ENCODE results near the gene HERC4.
"Not testable (repeated sequence)": the region's sequence is repeated elsewhere in the genome, so short reads cannot be mapped to it uniquely, and the experiment has no call there.

The HERC4 gene

GRCh38 chr10:68047122-68047521 is 28.0 kb downstream of the HERC4 start:
- no peak for DNase-seq (ENCODE audit: low read depth)

- DNase-seq (ENCODE audit: low read depth) = no peak
These were observed 28.4 kb downstream of the HERC4 start for GRCh38 chr10:68046642-68047041.

GRCh38 chr10:68043030-68043429 is 32.1 kb downstream of the HERC4 start:
- peak; percentile 19 for DNase-seq (ENCODE audit: low read depth)

GRCh38 chr10:68032113-68032512 is 43.0 kb downstream of the HERC4 start:
- no peak for DNase-seq (ENCODE audit: low read depth)

GRCh38 chr10:68027429-68027828 is 47.7 kb downstream of the HERC4 start:
- no peak for DNase-seq (ENCODE audit: low read depth)

GRCh38 chr10:68023292-68023691 is 51.8 kb downstream of the HERC4 start:
- no peak for DNase-seq (ENCODE audit: low read depth)

- DNase-seq (ENCODE audit: low read depth) = not testable (repeated sequence)
These were observed 52.8 kb downstream of the HERC4 start for GRCh38 chr10:68022324-68022723.

- not testable (repeated sequence) for DNase-seq (ENCODE audit: low read depth)
These were observed 58.6 kb downstream of the HERC4 start for GRCh38 chr10:68016519-68016918.

- no peak for DNase-seq (ENCODE audit: low read depth)
These were observed 64.6 kb downstream of the HERC4 start for GRCh38 chr10:68010426-68010940.

- no peak for DNase-seq (ENCODE audit: low read depth)
These were observed 67.7 kb downstream of the HERC4 start for GRCh38 chr10:68007356-68007755.

GRCh38 chr10:68001539-68001938 is 73.5 kb downstream of the HERC4 start:
- DNase-seq (ENCODE audit: low read depth) = no peak

- DNase-seq (ENCODE audit: low read depth) = no peak
These were observed 74.1 kb downstream of the HERC4 start for GRCh38 chr10:68001000-68001399.

- DNase-seq (ENCODE audit: low read depth) = no peak
These were observed 85.0 kb downstream of the HERC4 start for GRCh38 chr10:67990093-67990492.

GRCh38 chr10:67988606-67989005 is 86.5 kb downstream of the HERC4 start:
- no peak for DNase-seq (ENCODE audit: low read depth)

GRCh38 chr10:67982603-67983002 is 92.5 kb downstream of the HERC4 start:
- DNase-seq (ENCODE audit: low read depth) = not testable (repeated sequence)

GRCh38 chr10:67978749-67979148 is 96.3 kb downstream of the HERC4 start:
- no peak for DNase-seq (ENCODE audit: low read depth)

GRCh38 chr10:67977251-67977650 is 97.8 kb downstream of the HERC4 start:
- DNase-seq (ENCODE audit: low read depth) = no peak

- DNase-seq (ENCODE audit: low read depth) = no peak
These were observed 98.5 kb downstream of the HERC4 start for GRCh38 chr10:67976292-67977245.

GRCh38 chr10:67975871-67976270 is 99.2 kb downstream of the HERC4 start:
- DNase-seq (ENCODE audit: low read depth) = no peak

GRCh38 chr10:67971311-67971710 is 103.8 kb downstream of the HERC4 start:
- no peak for DNase-seq (ENCODE audit: low read depth)

GRCh38 chr10:67969875-67970274 is 105.2 kb downstream of the HERC4 start:
- no peak for DNase-seq (ENCODE audit: low read depth)

GRCh38 chr10:67966035-67966434 is 109.0 kb downstream of the HERC4 start:
- DNase-seq (ENCODE audit: low read depth) = not testable (repeated sequence)

- no peak for DNase-seq (ENCODE audit: low read depth)
These were observed 109.6 kb downstream of the HERC4 start for GRCh38 chr10:67965456-67965855.

All from stromal cell of bone marrow (primary cell).